CD4-positive, alpha-beta T cell (primary cell): ENCODE measurements around the gene HS6ST3. TPM values are rescaled to one million over a fixed set of nuclear protein-coding genes. Genes with fewer than 3 reads are reported as not detected.

ENCODE experiments used
- ATAC-seq: fragments of 200-7000 bp; cut with Tn5 transposase; one replicate; pipeline ENCODE4 v1.10.0; 2022; ENCODE audit warnings: mild to moderate bottlenecking; ENCODE audit not compliant: poor library complexity
- CTCF ChIA-PET: fragments of 350-600 bp; sonication (Branson Sonifier 250); formaldehyde crosslinking; loops from one replicate; lab custom pipeline; 2021; ENCODE audit warnings: antibody characterized with exemption, inconsistent platforms; lab: Charles Lee
- POLR2A ChIA-PET: fragments of 350-600 bp; sonication (Branson Sonifier 250); formaldehyde crosslinking; loops from one replicate; lab custom pipeline; 2021; ENCODE audit warnings: antibody characterized with exemption, inconsistent platforms; lab: Charles Lee
- DNase-seq, 14 experiments: peaks; one replicate each; pipeline ENCODE4 v3.0.0-alpha.2; 2013 to 2020; ENCODE audit warnings: mixed read lengths in 2 of 14
- H3K27ac ChIP-seq, 2 donors: one replicate each; pipeline versions ENCODE4 v1.5.1 to v1.7.0; 2013; ENCODE audit warnings: low read length in 2 of 2, low read depth in 1 of 2, mild to moderate bottlenecking in 1 of 2
- H3K27me3 ChIP-seq, 2 experiments: 1 replicate in 1 of 2; 2 replicates in 1 of 2; pipeline versions ENCODE4 v1.6.1 to v1.7.0; 2013; ENCODE audit warnings: low read length in 2 of 2, control low read depth in 1 of 2, mild to moderate bottlenecking in 1 of 2, moderate library complexity in 1 of 2; ENCODE audit not compliant: insufficient read depth in 2 of 2, control insufficient read depth in 1 of 2
- H3K36me3 ChIP-seq: one replicate; pipeline ENCODE4 v1.6.1; 2013; ENCODE audit warnings: low read length, control low read depth; ENCODE audit not compliant: insufficient read depth
- H3K4me1 ChIP-seq: one replicate; pipeline ENCODE4 v1.6.1; 2013; ENCODE audit warnings: low read length, control low read depth; ENCODE audit not compliant: insufficient read depth
- H3K4me3 ChIP-seq: one replicate; pipeline ENCODE4 v1.5.1; 2013; ENCODE audit warnings: mild to moderate bottlenecking, low read length, moderate library complexity
- H3K9me3 ChIP-seq, 2 experiments: 1 replicate in 1 of 2; 2 replicates in 1 of 2; pipeline versions ENCODE4 v1.6.1 to v1.7.0; 2013; ENCODE audit warnings: low read length in 2 of 2, mild to moderate bottlenecking in 2 of 2, control low read depth in 1 of 2, moderate library complexity in 1 of 2; ENCODE audit not compliant: control insufficient read depth in 1 of 2, insufficient read depth in 1 of 2
- H3K27ac Mint-ChIP-seq: one replicate; pipeline ENCODE4 v1.8.0; 2020; ENCODE audit warnings: mixed read lengths
- H3K27me3 Mint-ChIP-seq: one replicate; pipeline ENCODE4 v1.8.0; 2021; ENCODE audit warnings: mixed read lengths
- H3K36me3 Mint-ChIP-seq: one replicate; pipeline ENCODE4 v1.8.0; 2021; ENCODE audit warnings: low read depth, mixed read lengths
- H3K4me1 Mint-ChIP-seq: one replicate; pipeline ENCODE4 v1.8.0; 2021; ENCODE audit warnings: low read depth, mixed read lengths
- H3K4me3 Mint-ChIP-seq: one replicate; pipeline ENCODE4 v1.8.0; 2020; ENCODE audit warnings: mild to moderate bottlenecking, mixed read lengths
- H3K9me3 Mint-ChIP-seq: one replicate; pipeline ENCODE4 v1.8.0; 2020; ENCODE audit warnings: mixed read lengths
- intact Hi-C, 2 experiments: fragments of 100-400 bp; cut with DNase I in 1 of 2; cut with micrococcal nuclease in 1 of 2; formaldehyde crosslinking; loops; one replicate each; pipeline versions ENCODE4 v1.15.1 to v1.9.0; 2023 to 2025; cut with DNase I, micrococcal nuclease
- total RNA-seq, 174 experiments: library from RNA in 2 of 174; stranded (reverse) in 2 of 174; gene quantifications; one replicate each; pipeline ENCODE4 v1.2.3 and lab custom pipeline; 2021 to 2026
- TF ChIP-seq, protein P1 (sequence below): fragments of 200-600 bp; IDR thresholded peaks from one replicate; pipeline ENCODE4 v1.8.0; 2022; ENCODE audit warnings: antibody characterized with exemption, mild to moderate bottlenecking

HS6ST3 gene
- total RNA-seq, 2 experiments from 2014 or later: not detected

DNA sequence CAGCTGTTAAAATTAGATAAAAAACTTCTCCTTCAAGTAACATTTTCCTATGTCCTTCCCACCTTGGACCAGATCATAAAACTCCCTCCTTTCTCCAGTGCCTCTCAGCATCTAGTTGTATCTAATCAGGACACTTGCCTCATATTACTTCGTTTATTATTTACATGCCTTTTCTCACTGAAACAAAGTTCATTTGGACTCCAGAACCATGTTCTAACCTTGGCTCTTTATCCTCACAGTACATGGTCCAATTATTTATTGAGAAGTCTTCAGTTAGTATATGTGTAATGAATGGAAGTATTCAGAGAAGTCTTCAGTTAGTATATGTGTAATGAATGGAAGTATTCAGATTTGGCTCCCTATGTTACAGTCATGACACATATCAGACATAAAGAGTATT is 561.7 kb downstream of the HS6ST3 start:
- Mint-ChIP-seq H3K27ac (no peak overlapping the region), H3K36me3 (no peaks in the 10 kb centered on the region), H3K4me1 (no peaks in the 10 kb centered on the region), H3K27me3 (no peaks in the 10 kb centered on the region), H3K9me3 (peaks cover 3% of the 10 kb centered on the region), H3K4me3 (no peak overlapping the region)
- H3K9me3 ChIP-seq: no peaks in the 10 kb centered on the region
- DNase-seq (no peak), ATAC-seq (no peak)
- intact Hi-C loops: no loop called here
- H3K36me3 ChIP-seq: no peaks in the 10 kb centered on the region
- H3K4me3 ChIP-seq: no peak overlapping the region
- no peaks in the 10 kb centered on the region for H3K27me3 ChIP-seq
- H3K27ac ChIP-seq: no peak overlapping the region
- TF ChIP-seq, protein P1, sequence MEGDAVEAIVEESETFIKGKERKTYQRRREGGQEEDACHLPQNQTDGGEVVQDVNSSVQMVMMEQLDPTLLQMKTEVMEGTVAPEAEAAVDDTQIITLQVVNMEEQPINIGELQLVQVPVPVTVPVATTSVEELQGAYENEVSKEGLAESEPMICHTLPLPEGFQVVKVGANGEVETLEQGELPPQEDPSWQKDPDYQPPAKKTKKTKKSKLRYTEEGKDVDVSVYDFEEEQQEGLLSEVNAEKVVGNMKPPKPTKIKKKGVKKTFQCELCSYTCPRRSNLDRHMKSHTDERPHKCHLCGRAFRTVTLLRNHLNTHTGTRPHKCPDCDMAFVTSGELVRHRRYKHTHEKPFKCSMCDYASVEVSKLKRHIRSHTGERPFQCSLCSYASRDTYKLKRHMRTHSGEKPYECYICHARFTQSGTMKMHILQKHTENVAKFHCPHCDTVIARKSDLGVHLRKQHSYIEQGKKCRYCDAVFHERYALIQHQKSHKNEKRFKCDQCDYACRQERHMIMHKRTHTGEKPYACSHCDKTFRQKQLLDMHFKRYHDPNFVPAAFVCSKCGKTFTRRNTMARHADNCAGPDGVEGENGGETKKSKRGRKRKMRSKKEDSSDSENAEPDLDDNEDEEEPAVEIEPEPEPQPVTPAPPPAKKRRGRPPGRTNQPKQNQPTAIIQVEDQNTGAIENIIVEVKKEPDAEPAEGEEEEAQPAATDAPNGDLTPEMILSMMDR: no peak
- POLR2A ChIA-PET: no interaction called here
- CTCF ChIA-PET: no interaction called here
- H3K4me1 ChIP-seq: no peaks in the 10 kb centered on the region

DNA sequence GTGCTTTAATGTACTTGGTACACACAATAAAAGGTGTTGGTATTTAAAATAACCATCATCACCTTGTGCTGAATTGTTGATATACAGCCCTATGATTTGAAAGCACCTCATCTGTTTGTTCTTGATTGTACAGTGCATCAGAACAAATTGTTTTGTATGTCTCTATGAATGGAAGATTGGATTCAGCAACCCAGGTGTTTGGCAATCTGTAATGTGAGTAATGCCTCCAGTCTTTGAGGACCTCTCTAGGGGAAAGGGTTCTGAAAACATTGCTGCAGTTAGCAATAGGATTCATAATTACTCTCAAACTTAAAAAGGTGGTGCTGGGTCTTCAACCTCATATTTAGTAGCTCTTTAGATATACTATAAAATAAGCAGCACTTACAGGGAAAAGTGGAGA is 562.6 kb downstream of the HS6ST3 start:
- Mint-ChIP-seq H3K36me3 (no peaks in the 10 kb centered on the region), H3K4me1 (no peaks in the 10 kb centered on the region), H3K9me3 (peaks cover 3% of the 10 kb centered on the region), H3K4me3 (no peak overlapping the region), H3K27me3 (no peaks in the 10 kb centered on the region), H3K27ac (no peak overlapping the region)
- ATAC-seq (no peak), DNase-seq (no peak)
- POLR2A ChIA-PET: no interaction called here
- Histone ChIP-seq H3K4me1 (no peaks in the 10 kb centered on the region), H3K9me3 (no peaks in the 10 kb centered on the region), H3K4me3 (no peak overlapping the region), H3K27me3 (no peaks in the 10 kb centered on the region), H3K36me3 (no peaks in the 10 kb centered on the region), H3K27ac (no peak overlapping the region)
- CTCF ChIA-PET: no interaction called here
- intact Hi-C loops: no loop called here
- TF ChIP-seq, protein P1: no peak

DNA sequence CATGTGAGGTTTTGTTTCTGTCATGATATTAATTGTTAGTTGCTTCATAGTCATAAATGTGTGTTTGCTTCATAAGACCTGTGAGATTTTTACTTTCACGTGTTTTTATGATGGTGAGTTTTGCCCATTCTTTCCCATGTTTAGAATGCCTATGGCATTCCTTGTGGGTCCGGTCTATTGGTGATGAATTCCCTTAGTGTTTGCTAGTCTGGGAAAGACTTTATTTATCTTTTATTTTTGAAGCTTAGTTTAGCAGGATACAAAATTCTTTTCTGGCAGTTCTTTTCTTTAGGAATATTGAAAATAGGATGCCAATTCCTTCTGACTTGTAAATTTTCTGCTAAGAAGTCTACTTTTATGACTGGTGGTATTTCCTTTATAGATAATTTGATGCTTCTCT is 571.7 kb downstream of the HS6ST3 start:
- POLR2A ChIA-PET: no interaction called here
- peaks cover 14% of the 10 kb centered on the region for H3K9me3 Mint-ChIP-seq
- Histone ChIP-seq H3K36me3 (no peaks in the 10 kb centered on the region), H3K27me3 (no peaks in the 10 kb centered on the region), H3K4me1 (no peaks in the 10 kb centered on the region), H3K27ac (no peak overlapping the region), H3K4me3 (no peak overlapping the region), H3K9me3 (peaks cover 5 to 8% of the 10 kb centered on the region in 2 experiments)
- no peak overlapping the region for H3K27ac Mint-ChIP-seq
- TF ChIP-seq, protein P1: no peak
- ATAC-seq: no peak
- no peak overlapping the region for H3K4me3 Mint-ChIP-seq
- no peak for DNase-seq
- no peaks in the 10 kb centered on the region for H3K36me3 Mint-ChIP-seq
- intact Hi-C loops: no loop called here
- CTCF ChIA-PET: no interaction called here
- no peaks in the 10 kb centered on the region for H3K27me3 Mint-ChIP-seq
- H3K4me1 Mint-ChIP-seq: no peaks in the 10 kb centered on the region
